ENCODE measurements around the gene AP1B1.

GRCh38 chr22:29308148-29308790, 80.1 kb downstream of the AP1B1 start:
- TF ChIP-seq CTCF (conservative IDR thresholded peaks at IDR 0.05) (no peak), ZFX (IDR thresholded peaks at IDR 0.05) (no peak)
